SK-N-SH treated with all-trans-retinoic acid at 6 μM for 48 hours (cell line): ENCODE results near the gene CCSER1.

ENCODE experiments used
- ZFP30 ChIP-seq: fragments of 450-650 bp; formaldehyde crosslinking; IDR thresholded peaks from 2 replicates; pipeline ENCODE4 v1.5.0; 2022; ENCODE audit warnings: mild to moderate bottlenecking, moderate library complexity
- ZNF565 ChIP-seq: fragments of 450-650 bp; formaldehyde crosslinking; conservative IDR thresholded peaks from 2 replicates; pipeline ENCODE4 v1.5.0; 2020; ENCODE audit warnings: low read depth, mild to moderate bottlenecking, moderate library complexity
- TF ChIP-seq, protein P1 (sequence below): fragments of 250-450 bp; sonication (Bioruptor Pico); IDR thresholded peaks from 2 replicates; pipeline ENCODE4 v1.5.1; 2020; ENCODE audit warnings: low read depth, mild to moderate bottlenecking, moderate library complexity
- TF ChIP-seq, protein P2 (sequence below): fragments of 250-450 bp; sonication (Bioruptor Pico); IDR thresholded peaks from 2 replicates; pipeline ENCODE4 v1.8.0; 2020; ENCODE audit warnings: mild to moderate bottlenecking, moderate library complexity, borderline replicate concordance

DNA sequence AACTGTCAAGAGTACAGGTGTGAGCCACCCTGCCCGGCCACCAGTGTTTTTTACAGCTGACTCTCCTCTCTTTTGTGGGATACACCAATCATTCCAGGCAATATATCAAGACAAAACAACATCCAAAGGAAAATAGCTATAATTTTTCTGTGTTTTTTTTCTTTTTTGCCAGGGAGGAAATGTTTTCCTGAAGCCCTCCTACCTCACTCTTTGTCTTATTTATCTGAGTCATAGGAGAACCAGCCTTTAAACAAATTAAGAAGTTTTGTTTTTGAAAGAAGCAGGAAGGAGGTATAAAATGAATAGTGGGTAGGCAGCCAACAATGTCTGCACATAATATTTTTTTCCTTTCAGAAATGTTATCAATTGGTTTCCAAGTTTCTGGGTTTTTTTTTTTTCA lies 493.9 kb downstream of the CCSER1 start:
- TF ChIP-seq ZFP30 (CRISPR knock-in tag) (no peak), ZNF565 (CRISPR knock-in tag) (no peak)
- TF ChIP-seq, protein P1, sequence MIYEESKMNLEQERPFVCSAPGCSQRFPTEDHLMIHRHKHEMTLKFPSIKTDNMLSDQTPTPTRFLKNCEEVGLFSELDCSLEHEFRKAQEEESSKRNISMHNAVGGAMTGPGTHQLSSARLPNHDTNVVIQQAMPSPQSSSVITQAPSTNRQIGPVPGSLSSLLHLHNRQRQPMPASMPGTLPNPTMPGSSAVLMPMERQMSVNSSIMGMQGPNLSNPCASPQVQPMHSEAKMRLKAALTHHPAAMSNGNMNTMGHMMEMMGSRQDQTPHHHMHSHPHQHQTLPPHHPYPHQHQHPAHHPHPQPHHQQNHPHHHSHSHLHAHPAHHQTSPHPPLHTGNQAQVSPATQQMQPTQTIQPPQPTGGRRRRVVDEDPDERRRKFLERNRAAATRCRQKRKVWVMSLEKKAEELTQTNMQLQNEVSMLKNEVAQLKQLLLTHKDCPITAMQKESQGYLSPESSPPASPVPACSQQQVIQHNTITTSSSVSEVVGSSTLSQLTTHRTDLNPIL (CRISPR knock-in tag): no peak
- TF ChIP-seq, protein P2, sequence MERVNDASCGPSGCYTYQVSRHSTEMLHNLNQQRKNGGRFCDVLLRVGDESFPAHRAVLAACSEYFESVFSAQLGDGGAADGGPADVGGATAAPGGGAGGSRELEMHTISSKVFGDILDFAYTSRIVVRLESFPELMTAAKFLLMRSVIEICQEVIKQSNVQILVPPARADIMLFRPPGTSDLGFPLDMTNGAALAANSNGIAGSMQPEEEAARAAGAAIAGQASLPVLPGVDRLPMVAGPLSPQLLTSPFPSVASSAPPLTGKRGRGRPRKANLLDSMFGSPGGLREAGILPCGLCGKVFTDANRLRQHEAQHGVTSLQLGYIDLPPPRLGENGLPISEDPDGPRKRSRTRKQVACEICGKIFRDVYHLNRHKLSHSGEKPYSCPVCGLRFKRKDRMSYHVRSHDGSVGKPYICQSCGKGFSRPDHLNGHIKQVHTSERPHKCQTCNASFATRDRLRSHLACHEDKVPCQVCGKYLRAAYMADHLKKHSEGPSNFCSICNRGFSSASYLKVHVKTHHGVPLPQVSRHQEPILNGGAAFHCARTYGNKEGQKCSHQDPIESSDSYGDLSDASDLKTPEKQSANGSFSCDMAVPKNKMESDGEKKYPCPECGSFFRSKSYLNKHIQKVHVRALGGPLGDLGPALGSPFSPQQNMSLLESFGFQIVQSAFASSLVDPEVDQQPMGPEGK (CRISPR knock-in tag): no peak
